K562 (cell line): ENCODE results near the gene CAPN7. TPM values are rescaled to one million over a fixed set of nuclear protein-coding genes. Genes with fewer than 3 reads are reported as not detected.

Experiments
- AFF1 ChIP-seq, 2 experiments: fragments of 450-650 bp; IDR thresholded peaks; 2 replicates each; pipeline ENCODE4 v1.6.1; 2018; ENCODE audit warnings: mild to moderate bottlenecking in 2 of 2, low read depth in 1 of 2; ENCODE audit not compliant: partially characterized antibody in 2 of 2
- CBX1 ChIP-seq: sonication (generic); IDR thresholded peaks from 2 replicates; pipeline ENCODE4 v1.6.1; 2016; ENCODE audit warnings: antibody characterized with exemption, low read depth, mild to moderate bottlenecking
- ETV5 ChIP-seq: sonication (generic); formaldehyde crosslinking; IDR thresholded peaks from 2 replicates; pipeline ENCODE4 v1.4.0; 2020; ENCODE audit warnings: low read depth, mild to moderate bottlenecking, missing genetic modification reagents
- HNRNPLL ChIP-seq: fragments of 200-400 bp; formaldehyde crosslinking; IDR thresholded peaks from 2 replicates; pipeline ENCODE4 v1.6.1; 2017; ENCODE audit warnings: low read length, low read depth, mild to moderate bottlenecking; ENCODE audit not compliant: poor library complexity, severe bottlenecking
- ID3 ChIP-seq, 2 experiments: fragments of 250-450 bp in 1 of 2; fragments of 450-650 bp in 1 of 2; sonication (Bioruptor Pico) in 1 of 2; IDR thresholded peaks; 2 replicates each; pipeline versions ENCODE4 v1.6.1 to v1.8.0; 2016 to 2021; ENCODE audit warnings: mild to moderate bottlenecking in 2 of 2, moderate library complexity in 2 of 2, missing compliant biosample characterization in 1 of 2, missing genetic modification characterization in 1 of 2
- L3MBTL2 ChIP-seq: fragments of 450-650 bp; IDR thresholded peaks from 2 replicates; pipeline ENCODE4 v1.6.1; 2016; ENCODE audit warnings: mild to moderate bottlenecking, moderate library complexity
- MEF2D ChIP-seq: conservative IDR thresholded peaks from 2 replicates; pipeline ENCODE4 v1.6.1; 2016; ENCODE audit warnings: low read depth, missing genetic modification characterization, missing compliant biosample characterization
- MTA2 ChIP-seq: fragments of 450-650 bp; IDR thresholded peaks from 2 replicates; pipeline ENCODE4 v1.6.1; 2016; ENCODE audit warnings: low read depth
- NFE2L1 ChIP-seq: fragments of 450-650 bp; IDR thresholded peaks from 2 replicates; pipeline ENCODE4 v1.6.1; 2016; ENCODE audit warnings: missing genetic modification characterization, low read depth, mild to moderate bottlenecking, missing compliant biosample characterization, moderate library complexity, borderline replicate concordance
- PHB ChIP-seq: fragments of 250-450 bp; sonication (Bioruptor Pico); IDR thresholded peaks from 2 replicates; pipeline ENCODE4 v1.5.0; 2021
- SRSF9 ChIP-seq: fragments of 200-400 bp; formaldehyde crosslinking; IDR thresholded peaks from 2 replicates; pipeline ENCODE4 v1.6.1; 2017; ENCODE audit warnings: low read depth, low read length, borderline replicate concordance
- ZBED1 ChIP-seq: IDR thresholded peaks from 2 replicates; pipeline ENCODE4 v1.6.1; 2014
- ZNF766 ChIP-seq: fragments of 200-800 bp; sonication (Bioruptor generic); conservative IDR thresholded peaks from 2 replicates; pipeline ENCODE4 v1.6.1; 2016; ENCODE audit warnings: missing genetic modification characterization, missing compliant biosample characterization
- polyA plus RNA-seq, 8 experiments: library from polyadenylated mRNA; depleted of rRNA in 4 of 8; stranded (reverse) in 5 of 8; unstranded in 3 of 8; fragments of >200 nt; fragmentation: Nextera tagmentation in 2 of 8; fragmentation: Illumina TruSeq in 1 of 8; extraction: Ambion mirVana in 2 of 8; extraction: Trizol in 1 of 8; gene quantifications; 2 replicates each; pipeline versions ENCODE4 v1.2.1 to v1.2.3, GENCODE V29; 2011 to 2014; ENCODE audit warnings: inconsistent platforms in 1 of 8, missing spikeins in 1 of 8
- total RNA-seq, 7 experiments: library from RNA; depleted of rRNA in 6 of 7; stranded (reverse); fragments of >200 nt in 6 of 7; fragmentation: Illumina TruSeq in 2 of 7; extraction: Trizol in 2 of 7; gene quantifications; 2 replicates each; pipeline versions ENCODE4 v1.2.1 to v1.2.3, GENCODE V29; 2011 to 2021; ENCODE audit warnings: low replicate concordance in 1 of 7
- TF ChIP-seq, protein P1 (sequence below), 2 experiments: IDR thresholded peaks; 2 replicates each; pipeline ENCODE4 v1.6.1; 2011; ENCODE audit warnings: borderline replicate concordance in 1 of 2, control low read depth in 1 of 2, low read depth in 1 of 2, low read length in 1 of 2, mild to moderate bottlenecking in 1 of 2, mixed read lengths in 1 of 2, moderate library complexity in 1 of 2; ENCODE audit not compliant: insufficient read depth in 1 of 2, insufficient read length in 1 of 2, poor library complexity in 1 of 2, severe bottlenecking in 1 of 2; ENCODE audit errors: extremely low read depth in 1 of 2
- TF ChIP-seq, protein P2 (sequence below), 2 experiments: IDR thresholded peaks in 1 of 2; conservative IDR thresholded peaks in 1 of 2; 2 replicates each; pipeline ENCODE4 v1.6.1; 2016; ENCODE audit warnings: low read depth in 2 of 2, mild to moderate bottlenecking in 1 of 2, missing compliant biosample characterization in 1 of 2, missing genetic modification characterization in 1 of 2, moderate library complexity in 1 of 2

CAPN7 gene
- total and polyA plus RNA-seq, 9 of the 15 experiments (the other 6 are each of a cell fraction or from before 2014, with no cell fraction given) = 6.5 to 42.7 (median 32.7) TPM

DNA sequence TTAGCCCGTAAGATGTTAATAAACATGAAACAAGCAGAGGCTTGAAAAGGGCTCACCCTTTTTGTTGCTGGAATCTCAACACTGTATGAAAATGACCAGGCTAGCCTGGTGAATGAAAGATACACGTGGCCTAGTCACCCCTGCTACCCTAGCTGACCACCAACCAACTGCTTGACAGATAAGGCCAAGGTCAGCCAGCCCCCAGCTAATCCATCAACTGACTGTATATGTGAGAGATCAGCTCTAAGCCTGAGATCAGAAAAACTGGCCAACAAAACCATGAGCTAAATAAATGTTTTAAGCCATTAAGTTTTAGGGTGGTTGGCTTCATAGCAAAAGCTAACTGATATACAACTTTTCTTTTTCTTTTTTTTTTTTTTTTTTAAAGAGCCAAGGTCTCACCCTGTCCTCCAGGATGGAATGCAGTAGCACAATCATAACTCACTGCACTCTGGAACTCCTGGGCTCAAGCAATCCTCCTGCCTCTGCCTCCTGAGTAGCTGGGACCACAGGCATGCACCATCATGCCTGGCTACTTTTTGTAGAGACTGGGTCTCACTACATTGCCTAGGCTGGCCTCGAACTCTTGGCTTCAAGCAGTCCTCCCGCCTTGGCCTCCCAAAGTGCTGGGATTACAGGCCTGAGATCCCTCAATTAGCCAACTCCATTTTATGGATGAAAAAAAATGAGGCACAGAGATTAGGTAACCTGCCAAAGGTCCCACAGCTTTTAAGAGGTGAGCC is 91.7 kb downstream of the CAPN7 start (continued):
- TF ChIP-seq HNRNPLL (no peak), ZBED1 (no peak), ZNF766 (CRISPR knock-in tag) (0 out of 2 replicates have a peak, but pooled peaks have one; percentile 29), SRSF9 (no peak), ETV5 (CRISPR knock-in tag) (no peak), AFF1 (IDR thresholded peaks at IDR 0.05; ENCODE audit: low read depth in 1 of 2, partially characterized antibody in 2 of 2) (no peak), CBX1 (no peak), L3MBTL2 (peak; percentile 63; the same call in 1 of the 2 replicates), ID3 (CRISPR knock-in tag; IDR thresholded peaks at IDR 0.05) (no peak), ID3 (tag; IDR thresholded peaks at IDR 0.05) (0 out of 2 replicates have a peak, but pooled peaks have one; percentile 22), MTA2 (no peak), MEF2D (tag) (no peak), PHB (CRISPR knock-in tag) (no peak), NFE2L1 (tag) (no peak)
- TF ChIP-seq, protein P1, sequence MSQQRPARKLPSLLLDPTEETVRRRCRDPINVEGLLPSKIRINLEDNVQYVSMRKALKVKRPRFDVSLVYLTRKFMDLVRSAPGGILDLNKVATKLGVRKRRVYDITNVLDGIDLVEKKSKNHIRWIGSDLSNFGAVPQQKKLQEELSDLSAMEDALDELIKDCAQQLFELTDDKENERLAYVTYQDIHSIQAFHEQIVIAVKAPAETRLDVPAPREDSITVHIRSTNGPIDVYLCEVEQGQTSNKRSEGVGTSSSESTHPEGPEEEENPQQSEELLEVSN (IDR thresholded peaks at IDR 0.05; ENCODE audit: borderline replicate concordance in 1 of 2, extremely low read depth in 1 of 2, insufficient read depth in 1 of 2, insufficient read length in 1 of 2, low read depth in 1 of 2, low read length in 1 of 2, poor library complexity in 1 of 2, severe bottlenecking in 1 of 2) = peak in 1 of 2 experiments; percentile 23
- TF ChIP-seq, protein P2, sequence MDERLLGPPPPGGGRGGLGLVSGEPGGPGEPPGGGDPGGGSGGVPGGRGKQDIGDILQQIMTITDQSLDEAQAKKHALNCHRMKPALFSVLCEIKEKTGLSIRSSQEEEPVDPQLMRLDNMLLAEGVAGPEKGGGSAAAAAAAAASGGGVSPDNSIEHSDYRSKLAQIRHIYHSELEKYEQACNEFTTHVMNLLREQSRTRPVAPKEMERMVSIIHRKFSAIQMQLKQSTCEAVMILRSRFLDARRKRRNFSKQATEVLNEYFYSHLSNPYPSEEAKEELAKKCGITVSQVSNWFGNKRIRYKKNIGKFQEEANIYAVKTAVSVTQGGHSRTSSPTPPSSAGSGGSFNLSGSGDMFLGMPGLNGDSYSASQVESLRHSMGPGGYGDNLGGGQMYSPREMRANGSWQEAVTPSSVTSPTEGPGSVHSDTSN (CRISPR knock-in tag; IDR thresholded peaks at IDR 0.05; ENCODE audit: low read depth) = no peak
- TF ChIP-seq, protein P2 (tag; conservative IDR thresholded peaks at IDR 0.05; ENCODE audit: low read depth) = peak; percentile 63
- TF ChIP-seq, all 486 proteins: peak for 60
